A549 treated with CpdA at 1 μM for 4 hours (cell line): ENCODE data around the gene PCDHGB6. TPM values are rescaled to one million over a fixed set of nuclear protein-coding genes. Genes with fewer than 3 reads are reported as not detected.

Experiments
- total RNA-seq: library from RNA; stranded (reverse); fragments of 200-300 nt; extraction: Qiagen RNA extraction; gene quantifications from 5 replicates; pipeline ENCODE4 v1.2.3, GENCODE V29; 2022; ENCODE audit warnings: low read depth

Gene PCDHGB6
- total RNA-seq, 1 experiment from 2014 or later = 0.08 TPM

GRCh38 chr5:141430332-141431113, 22.7 kb downstream of the PCDHGB6 start, which contains the start of gene PCDHGA12:
TSS of gene PCDHGA12 (plus strand) at chr5:141430507. CDS start at chr5:141430760, 253 bp downstream.

Other genes with a start within 250 kb of the PCDHGB6 start
- 0.01 TPM in 1 of 5 replicates, not detected in the others for gene PCDHB7, start 235.4 kb upstream of the PCDHGB6 start, total RNA-seq
- 0.24 to 0.42 TPM (median 0.37 TPM) in 5 replicates for gene PCDHB8, start 230.2 kb upstream of the PCDHGB6 start, total RNA-seq
- 0.05 to 0.10 TPM (median 0.08 TPM) in 4 of 5 replicates, not detected in the other for gene PCDHB16, start 225.6 kb upstream of the PCDHGB6 start, total RNA-seq
- 0.01 to 0.03 TPM in 2 of 5 replicates, not detected in the others for gene PCDHB9, start 220.9 kb upstream of the PCDHGB6 start, total RNA-seq
- gene PCDHB10, start 215.7 kb upstream of the PCDHGB6 start, total RNA-seq = 0.03 to 0.06 TPM in 2 of 5 replicates, not detected in the others
- gene PCDHB11, start 208.4 kb upstream of the PCDHGB6 start, total RNA-seq = 0.06 to 0.14 TPM (median 0.09 TPM) in 5 replicates
- gene PCDHB12, start 199.3 kb upstream of the PCDHGB6 start, total RNA-seq = 0.07 TPM in 1 of 5 replicates, not detected in the others
- gene PCDHB13, start 194.1 kb upstream of the PCDHGB6 start, total RNA-seq = 0.02 to 0.08 TPM (median 0.07 TPM) in 5 replicates
- gene PCDHB14, start 184.7 kb upstream of the PCDHGB6 start, total RNA-seq = 0.06 to 0.13 TPM (median 0.09 TPM) in 5 replicates
- 0.05 to 0.07 TPM (median 0.06 TPM) in 4 of 5 replicates, not detected in the other for gene PCDHB15, start 162.6 kb upstream of the PCDHGB6 start, total RNA-seq
- not detected in 5 replicates for gene SLC25A2, start 104.0 kb upstream of the PCDHGB6 start, total RNA-seq
- 66.8 to 81.4 TPM (median 74.0 TPM) in 5 replicates for gene TAF7, start 87.2 kb upstream of the PCDHGB6 start, total RNA-seq
- gene PCDHGA1, start 77.5 kb upstream of the PCDHGB6 start, total RNA-seq = 0.27 to 0.49 TPM (median 0.31 TPM) in 5 replicates
- 0.44 to 0.73 TPM (median 0.59 TPM) in 5 replicates for gene PCDHGA2, start 69.3 kb upstream of the PCDHGB6 start, total RNA-seq
- gene PCDHGA3, start 64.2 kb upstream of the PCDHGB6 start, total RNA-seq = 0.05 to 0.09 TPM in 2 of 5 replicates, not detected in the others
- gene PCDHGB1, start 57.9 kb upstream of the PCDHGB6 start, total RNA-seq = 1.0 to 2.1 TPM (median 1.9 TPM) in 5 replicates
- gene PCDHGA4, start 53.0 kb upstream of the PCDHGB6 start, total RNA-seq = 0.08 to 0.20 TPM (median 0.10 TPM) in 5 replicates
- gene PCDHGB2, start 48.0 kb upstream of the PCDHGB6 start, total RNA-seq = 0.07 to 0.19 TPM (median 0.17 TPM) in 5 replicates
- gene PCDHGA5, start 43.9 kb upstream of the PCDHGB6 start, total RNA-seq = 0.11 to 0.17 TPM (median 0.15 TPM) in 5 replicates
- gene PCDHGB3, start 37.8 kb upstream of the PCDHGB6 start, total RNA-seq = 0.15 to 0.35 TPM (median 0.20 TPM) in 5 replicates
- 0.13 to 0.28 TPM (median 0.22 TPM) in 5 replicates for gene PCDHGA6, start 34.1 kb upstream of the PCDHGB6 start, total RNA-seq
- 0.72 to 1.3 TPM (median 0.96 TPM) in 5 replicates for gene PCDHGA7, start 25.3 kb upstream of the PCDHGB6 start, total RNA-seq
- 0.66 to 1.0 TPM (median 0.73 TPM) in 5 replicates for gene PCDHGB4, start 20.3 kb upstream of the PCDHGB6 start, total RNA-seq
- 0.02 TPM in 2 of 5 replicates, not detected in the others for gene PCDHGA8, start 15.4 kb upstream of the PCDHGB6 start, total RNA-seq
- 1.9 to 2.8 TPM (median 2.4 TPM) in 5 replicates for gene PCDHGB5, start 10.1 kb upstream of the PCDHGB6 start, total RNA-seq
- gene PCDHGA9, start 5.2 kb upstream of the PCDHGB6 start, total RNA-seq = 0.06 to 0.14 TPM (median 0.08 TPM) in 3 of 5 replicates, not detected in the others
- 0.01 TPM in 1 of 5 replicates, not detected in the others for gene PCDHGA10, start 5.0 kb downstream of the PCDHGB6 start, total RNA-seq
- 0.03 to 0.16 TPM (median 0.07 TPM) in 5 replicates for gene PCDHGB7, start 9.7 kb downstream of the PCDHGB6 start, total RNA-seq
- gene PCDHGA11, start 13.0 kb downstream of the PCDHGB6 start, total RNA-seq = 0.02 TPM in 1 of 5 replicates, not detected in the others
- gene PCDHGA12, start 22.5 kb downstream of the PCDHGB6 start, total RNA-seq = 0.02 TPM in 1 of 5 replicates, not detected in the others
- gene PCDHGC3, start 67.9 kb downstream of the PCDHGB6 start, total RNA-seq = 6.1 to 7.1 TPM (median 6.4 TPM) in 5 replicates
- 0.02 to 0.15 TPM (median 0.05 TPM) in 3 of 5 replicates, not detected in the others for gene PCDHGC4, start 77.0 kb downstream of the PCDHGB6 start, total RNA-seq
- gene PCDHGC5, start 81.1 kb downstream of the PCDHGB6 start, total RNA-seq = 0.05 TPM in 1 of 5 replicates, not detected in the others
- 91.7 to 103 TPM (median 97.5 TPM) in 5 replicates for gene DIAPH1, start 211.0 kb downstream of the PCDHGB6 start, total RNA-seq
- gene HDAC3, start 228.8 kb downstream of the PCDHGB6 start, total RNA-seq = 46.7 to 56.5 TPM (median 52.2 TPM) in 5 replicates
- 4.3 to 5.2 TPM (median 4.6 TPM) in 5 replicates for gene RELL2, start 229.0 kb downstream of the PCDHGB6 start, total RNA-seq
- 6.2 to 12.3 TPM (median 9.7 TPM) in 5 replicates for gene FCHSD1, start 243.4 kb downstream of the PCDHGB6 start, total RNA-seq